Measurements from ENCODE around the gene NDUFV3. TPM values are rescaled to one million over a fixed set of nuclear protein-coding genes. Genes with fewer than 3 reads are reported as not detected.

Gene NDUFV3
- polyA plus RNA-seq, 1 donor (not counting 4 experiments of a cell fraction or from before 2014, with no cell fraction given), result 28.9 TPM

- Histone ChIP-seq H3K9ac (ENCODE audit: control insufficient read depth, extremely low read depth, insufficient read depth, low read length) (peak overlapping the region; percentile 96), H3K27me3 (ENCODE audit: control insufficient read depth, extremely low read depth, insufficient read depth, low read length) (no peaks in the 10 kb centered on the region), H4K20me1 (ENCODE audit: control insufficient read depth, extremely low read depth, insufficient read depth, low read length) (no peaks in the 10 kb centered on the region), H3K9me1 (ENCODE audit: control insufficient read depth, extremely low read depth, insufficient read depth, low read length) (peaks cover 2% of the 10 kb centered on the region), H2AFZ (ENCODE audit: control insufficient read depth, low read length) (peak overlapping the region; percentile 58), H3K79me2 (ENCODE audit: control insufficient read depth, insufficient read depth, low read length) (peaks cover 54% of the 10 kb centered on the region), H3K9me3 (ENCODE audit: control insufficient read depth, low read depth, low read length) (no peaks in the 10 kb centered on the region), H3K4me3 (ENCODE audit: control insufficient read depth in 2 of 3, extremely low read depth in 1 of 3, insufficient read depth in 2 of 3, low read depth in 1 of 3, low read length in 3 of 3) (peak overlapping the region; percentile 89 to 96 (median 95)), H3K4me2 (ENCODE audit: control insufficient read depth, extremely low read depth, insufficient read depth, low read depth, low read length) (peak overlapping the region; percentile 98), H3K36me3 (ENCODE audit: control insufficient read depth in 2 of 2, extremely low read depth in 1 of 2, insufficient read depth in 2 of 2, low read length in 2 of 2) (peaks cover 6% of the 10 kb centered on the region in 2 experiments), H3K27ac (ENCODE audit: control insufficient read depth, insufficient read depth, low read length) (peak overlapping the region; percentile 86), H3K4me1 (ENCODE audit: control insufficient read depth, extremely low read depth, insufficient read depth, low read length) (peaks cover 5% of the 10 kb centered on the region)
- no peak for TF ChIP-seq CTCF (optimal IDR thresholded peaks at IDR 0.05 in 1 of 3, IDR thresholded peaks at IDR 0.05 in 1 of 3, conservative IDR thresholded peaks at IDR 0.05 in 1 of 3; ENCODE audit: extremely low read depth in 1 of 3, insufficient read depth in 2 of 3, low read length in 3 of 3)
- no peak for TF ChIP-seq EZH2 (IDR thresholded peaks at IDR 0.05; ENCODE audit: low read length)
- dilution Hi-C loops (cut with MboI; ENCODE audit: extremely low pct_ligation_motif_present, low sequenced_read_pairs), result no loop called here
- DNase-seq (ENCODE audit: low read depth, low spot score) (no peak), FAIRE-seq (no peak)
Observed at GRCh38 chr21:42878678-42878992, 14.5 kb upstream of the NDUFV3 start.

- no peaks in the 10 kb centered on the region for H4K20me1 ChIP-seq (ENCODE audit: control insufficient read depth, extremely low read depth, insufficient read depth, low read length)
- H3K36me3 ChIP-seq (ENCODE audit: control insufficient read depth in 2 of 2, extremely low read depth in 1 of 2, insufficient read depth in 2 of 2, low read length in 2 of 2), result peaks cover 4 to 6% of the 10 kb centered on the region in 2 experiments
- peaks cover 2% of the 10 kb centered on the region for H3K9me1 ChIP-seq (ENCODE audit: control insufficient read depth, extremely low read depth, insufficient read depth, low read length)
- H2AFZ ChIP-seq (ENCODE audit: control insufficient read depth, low read length), result peak within 1 kb of the TSS; percentile 90
- peaks cover 50% of the 10 kb centered on the region for H3K79me2 ChIP-seq (ENCODE audit: control insufficient read depth, insufficient read depth, low read length)
- H3K9me3 ChIP-seq (ENCODE audit: control insufficient read depth, low read depth, low read length), result no peaks in the 10 kb centered on the region
- no peak for TF ChIP-seq CTCF (optimal IDR thresholded peaks at IDR 0.05 in 1 of 3, IDR thresholded peaks at IDR 0.05 in 1 of 3, conservative IDR thresholded peaks at IDR 0.05 in 1 of 3; ENCODE audit: extremely low read depth in 1 of 3, insufficient read depth in 2 of 3, low read length in 3 of 3)
- TF ChIP-seq EZH2 (IDR thresholded peaks at IDR 0.05; ENCODE audit: low read length), result no peak
- H3K27me3 ChIP-seq (ENCODE audit: control insufficient read depth, extremely low read depth, insufficient read depth, low read length), result no peaks in the 10 kb centered on the region
- FAIRE-seq (peak; percentile 59), DNase-seq (ENCODE audit: low read depth, low spot score) (peak; percentile 96)
- peak within 1 kb of the TSS; percentile 96 for H3K9ac ChIP-seq (ENCODE audit: control insufficient read depth, extremely low read depth, insufficient read depth, low read length)
- H3K27ac ChIP-seq (ENCODE audit: control insufficient read depth, insufficient read depth, low read length), result peak within 1 kb of the TSS; percentile 86
- peak within 1 kb of the TSS; percentile 98 for H3K4me2 ChIP-seq (ENCODE audit: control insufficient read depth, extremely low read depth, insufficient read depth, low read depth, low read length)
- peaks cover 5% of the 10 kb centered on the region for H3K4me1 ChIP-seq (ENCODE audit: control insufficient read depth, extremely low read depth, insufficient read depth, low read length)
- dilution Hi-C loops (cut with MboI; ENCODE audit: extremely low pct_ligation_motif_present, low sequenced_read_pairs), result no loop called here
- peak within 1 kb of the TSS; percentile 89 to 96 (median 95) for H3K4me3 ChIP-seq (ENCODE audit: control insufficient read depth in 2 of 3, extremely low read depth in 1 of 3, insufficient read depth in 2 of 3, low read depth in 1 of 3, low read length in 3 of 3)
Observed at GRCh38 chr21:42878993-42879787, 13.9 kb upstream of the NDUFV3 start, which contains the start of gene WDR4. Gene WDR4, minus strand, starts transcription at chr21:42879539. Its CDS starts 44 bp downstream, at chr21:42879495.
